Nephron (organoid): Measurements from ENCODE around the gene PLCD1.
"Not testable (repeated sequence)": the region's sequence is repeated elsewhere in the genome, so short reads cannot be mapped to it uniquely, and the experiment has no call there.

Experiments
- H3K27ac Mint-ChIP-seq, 3 experiments: 2 replicates each; pipeline ENCODE4 v1.8.0; 2020; ENCODE audit warnings: mixed read lengths in 3 of 3, mild to moderate bottlenecking in 2 of 3, moderate library complexity in 1 of 3
- H3K27me3 Mint-ChIP-seq: 2 replicates; pipeline ENCODE4 v1.8.0; 2021; ENCODE audit warnings: low read depth, mild to moderate bottlenecking, moderate library complexity, mixed read lengths
- H3K36me3 Mint-ChIP-seq: 2 replicates; pipeline ENCODE4 v1.8.0; 2020; ENCODE audit warnings: low read depth, mixed read lengths
- H3K4me1 Mint-ChIP-seq: 2 replicates; pipeline ENCODE4 v1.8.0; 2020; ENCODE audit warnings: mixed read lengths
- H3K4me3 Mint-ChIP-seq, 3 experiments: 2 replicates each; pipeline ENCODE4 v1.8.0; 2020; ENCODE audit warnings: mild to moderate bottlenecking in 3 of 3, mixed read lengths in 3 of 3, moderate library complexity in 2 of 3
- H3K9me3 Mint-ChIP-seq: 2 replicates; pipeline ENCODE4 v1.8.0; 2020; ENCODE audit warnings: mixed read lengths
- CTCF ChIP-seq, 3 experiments: fragments of 200-600 bp; sonication (generic); IDR thresholded peaks; one replicate each; pipeline ENCODE4 v1.5.0; 2021; ENCODE audit warnings: antibody characterized with exemption in 3 of 3; ENCODE audit not compliant: unreplicated experiment in 3 of 3

Gene PLCD1

DNA sequence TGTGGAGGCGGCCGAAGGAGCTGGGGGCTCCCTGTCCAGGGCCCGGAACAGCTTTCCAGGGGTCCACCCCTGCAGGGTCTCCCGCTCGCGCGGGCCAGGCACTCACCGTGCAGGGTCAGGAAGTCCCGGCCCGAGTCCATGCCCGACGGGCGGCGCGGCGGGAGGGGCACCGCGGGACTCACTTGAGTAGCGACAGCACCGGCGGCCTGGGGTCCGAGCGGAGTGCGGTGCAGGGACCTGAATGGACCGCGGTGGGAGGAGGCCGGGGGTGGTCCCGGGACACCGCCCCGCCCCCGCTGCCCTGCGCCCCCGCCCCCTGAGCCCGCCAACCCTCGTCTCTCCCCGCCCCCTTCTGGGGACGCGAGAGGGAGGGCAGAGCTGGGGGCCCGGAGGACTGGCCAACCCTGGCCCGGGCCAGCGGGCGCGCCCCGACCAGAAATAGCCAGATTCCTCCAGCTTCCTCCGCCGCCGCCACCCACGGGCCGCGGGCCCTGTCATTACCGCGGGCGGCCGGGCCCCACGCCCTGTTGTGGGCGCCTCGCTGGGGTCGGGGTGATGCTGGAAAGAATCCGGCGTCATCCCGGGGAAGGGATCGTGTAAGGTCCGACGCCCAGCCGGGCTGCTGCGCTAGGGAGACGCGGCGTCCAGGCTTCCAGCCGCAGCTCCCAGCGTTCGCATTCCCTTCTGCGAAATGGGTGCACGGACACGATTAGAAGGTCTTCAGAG lies at the start of gene PLCD1:
TSS of gene PLCD1 (minus strand) at position 243 of the 726 bp plus-strand sequence. CDS start at position 140, 103 bp downstream.
- no peak for TF ChIP-seq CTCF (IDR thresholded peaks at IDR 0.05; ENCODE audit: unreplicated experiment in 3 of 3)
- peak within 1 kb of the TSS in 1 of 3 experiments; percentile 11 for H3K27ac Mint-ChIP-seq
- H3K9me3 Mint-ChIP-seq, result no peaks in the 10 kb centered on the region
- H3K27me3 Mint-ChIP-seq, result peaks cover 35% of the 10 kb centered on the region
- no peaks in the 10 kb centered on the region for H3K36me3 Mint-ChIP-seq
- H3K4me3 Mint-ChIP-seq, result peak within 1 kb of the TSS; percentile 78 to 91 (median 87)
- peaks cover 20% of the 10 kb centered on the region for H3K4me1 Mint-ChIP-seq

DNA sequence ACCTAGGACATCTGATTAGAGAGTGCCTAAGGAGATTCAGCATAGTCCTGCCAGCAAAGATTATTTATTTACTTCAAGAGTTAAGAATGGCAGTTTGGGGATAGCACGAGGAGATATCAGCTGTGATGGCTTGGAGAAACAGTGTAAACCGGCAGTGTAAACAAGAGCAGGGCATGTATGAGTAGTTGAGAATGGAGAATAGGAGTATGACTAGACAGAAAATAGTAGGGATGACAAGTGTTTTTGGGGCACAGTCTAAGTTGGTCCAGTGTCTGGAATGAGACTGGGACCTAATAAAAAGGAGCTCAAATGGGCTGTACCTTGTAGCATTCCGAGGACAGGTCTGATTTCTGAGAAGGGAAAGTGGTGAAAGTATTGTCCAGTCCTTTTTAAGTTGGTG lies 47.6 kb upstream of the PLCD1 start:
- H3K4me1 Mint-ChIP-seq, H3K27me3 Mint-ChIP-seq, H3K36me3 Mint-ChIP-seq, H3K27ac Mint-ChIP-seq, H3K9me3 Mint-ChIP-seq, H3K4me3 Mint-ChIP-seq: not testable (repeated sequence)

DNA sequence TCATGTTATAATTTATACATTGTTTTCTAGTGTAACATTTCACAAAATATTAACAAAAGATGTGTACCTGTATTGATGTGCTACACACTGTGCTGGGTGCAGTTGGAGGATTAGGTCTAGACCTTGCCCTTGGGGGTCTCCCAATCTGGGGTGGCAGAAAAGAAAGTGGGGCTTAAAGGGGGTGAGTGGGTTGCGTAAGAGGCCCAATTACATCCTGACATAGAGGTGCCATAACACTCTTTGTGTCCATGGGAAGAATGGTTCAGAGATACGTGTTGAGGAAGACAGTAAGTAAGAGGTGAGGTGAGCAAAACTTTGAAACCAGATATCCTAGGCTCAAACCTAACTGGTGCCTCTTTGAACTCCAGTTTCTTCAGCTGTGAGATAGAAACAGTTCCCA lies 40.6 kb upstream of the PLCD1 start:
- Mint-ChIP-seq H3K4me1 (no peaks in the 10 kb centered on the region), H3K4me3 (no peak overlapping the region), H3K27me3 (peaks cover 8% of the 10 kb centered on the region), H3K27ac (no peak overlapping the region), H3K36me3 (peaks cover 4% of the 10 kb centered on the region), H3K9me3 (peaks cover 8% of the 10 kb centered on the region)
- TF ChIP-seq CTCF (IDR thresholded peaks at IDR 0.05; ENCODE audit: unreplicated experiment in 3 of 3), result no peak

GRCh38 chr3:38067508-38068233 lies 38.2 kb upstream of the PLCD1 start:
- H3K4me3 Mint-ChIP-seq, result no peak overlapping the region
- no peak for TF ChIP-seq CTCF (IDR thresholded peaks at IDR 0.05; ENCODE audit: unreplicated experiment in 3 of 3)
- peaks cover 8% of the 10 kb centered on the region for H3K27me3 Mint-ChIP-seq
- peaks cover 8% of the 10 kb centered on the region for H3K9me3 Mint-ChIP-seq
- no peaks in the 10 kb centered on the region for H3K4me1 Mint-ChIP-seq
- H3K36me3 Mint-ChIP-seq, result peaks cover 4% of the 10 kb centered on the region
- H3K27ac Mint-ChIP-seq, result no peak overlapping the region

GRCh38 chr3:38064453-38064852 lies 35.0 kb upstream of the PLCD1 start:
- not testable (repeated sequence) for H3K4me1 Mint-ChIP-seq, H3K4me3 Mint-ChIP-seq, H3K36me3 Mint-ChIP-seq, H3K9me3 Mint-ChIP-seq, H3K27ac Mint-ChIP-seq
- peaks cover 13% of the 10 kb centered on the region for H3K27me3 Mint-ChIP-seq

DNA sequence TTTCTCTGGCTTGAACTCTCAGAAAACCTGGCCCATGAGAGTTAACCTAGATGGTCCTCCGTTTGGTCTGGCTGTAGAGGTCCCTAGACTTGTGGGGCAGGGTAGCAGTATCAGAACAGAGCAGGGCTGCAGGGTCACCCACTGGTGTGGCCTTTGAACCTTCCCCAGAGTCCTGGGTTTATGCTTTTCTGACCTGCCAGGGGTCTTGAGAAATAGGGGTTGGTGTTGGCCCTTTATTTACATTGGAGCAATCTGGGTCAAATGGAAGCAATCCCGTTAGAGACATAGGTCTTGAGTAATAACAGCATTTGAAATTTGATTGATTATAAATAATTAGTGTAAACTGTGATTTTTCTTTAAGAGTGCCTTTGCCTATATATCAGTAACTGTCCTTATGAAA lies 33.4 kb upstream of the PLCD1 start:
- H3K27ac Mint-ChIP-seq, result no peak overlapping the region
- peaks cover 8% of the 10 kb centered on the region for H3K9me3 Mint-ChIP-seq
- H3K4me1 Mint-ChIP-seq, result no peaks in the 10 kb centered on the region
- TF ChIP-seq CTCF (IDR thresholded peaks at IDR 0.05; ENCODE audit: unreplicated experiment in 3 of 3), result no peak
- H3K27me3 Mint-ChIP-seq, result peaks cover 17% of the 10 kb centered on the region
- no peak overlapping the region for H3K4me3 Mint-ChIP-seq
- peaks cover 4% of the 10 kb centered on the region for H3K36me3 Mint-ChIP-seq

GRCh38 chr3:38059591-38059990 lies 30.1 kb upstream of the PLCD1 start:
- H3K4me3 Mint-ChIP-seq, result no peak overlapping the region
- peaks cover 9% of the 10 kb centered on the region for H3K27me3 Mint-ChIP-seq
- no peaks in the 10 kb centered on the region for H3K4me1 Mint-ChIP-seq
- no peaks in the 10 kb centered on the region for H3K36me3 Mint-ChIP-seq
- no peak overlapping the region for H3K27ac Mint-ChIP-seq
- no peaks in the 10 kb centered on the region for H3K9me3 Mint-ChIP-seq
- TF ChIP-seq CTCF (IDR thresholded peaks at IDR 0.05; ENCODE audit: unreplicated experiment in 3 of 3), result no peak
